Neural cell (in vitro differentiated cells): Measurements from ENCODE around the gene KLHL34. TPM values are rescaled to one million over a fixed set of nuclear protein-coding genes. Genes with fewer than 3 reads are reported as not detected.

Source experiments
- H2AFZ ChIP-seq: fragments of 200-600, 300-800 bp; sonication (generic), shearing (Covaris generic); 2 replicates; pipeline ENCODE4 v1.6.0; 2014; ENCODE audit warnings: low read depth, mild to moderate bottlenecking, antibody characterized with exemption, low read length, moderate library complexity
- H3F3A ChIP-seq: fragments of 200-600 bp; shearing (Covaris generic); 2 replicates; pipeline ENCODE4 v1.6.1; 2016; ENCODE audit warnings: mild to moderate bottlenecking, moderate library complexity, mixed read lengths, antibody characterized with exemption, low read length; ENCODE audit not compliant: insufficient read depth, poor library complexity, severe bottlenecking
- H3K27ac ChIP-seq: fragments of 200-600, 300-800 bp; sonication (generic), shearing (Covaris generic); 2 replicates; pipeline ENCODE4 v1.5.1; 2014; ENCODE audit warnings: mild to moderate bottlenecking, low read length, moderate library complexity
- H3K27me3 ChIP-seq: fragments of 300-800, 200-600 bp; sonication (generic), shearing (Covaris generic); 2 replicates; pipeline ENCODE4 v1.6.0; 2014; ENCODE audit warnings: mild to moderate bottlenecking, low read depth, low read length, moderate library complexity; ENCODE audit not compliant: insufficient read depth
- H3K36me3 ChIP-seq: fragments of 300-800, 200-600 bp; sonication (generic), shearing (Covaris generic); 2 replicates; pipeline ENCODE4 v1.5.1; 2014; ENCODE audit warnings: mild to moderate bottlenecking, antibody characterized with exemption, low read length, moderate library complexity; ENCODE audit not compliant: insufficient read depth
- H3K4me2 ChIP-seq: fragments of 300-800, 200-600 bp; sonication (generic), shearing (Covaris generic); 2 replicates; pipeline ENCODE4 v1.6.0; 2014; ENCODE audit warnings: mild to moderate bottlenecking, low read length
- H3K4me3 ChIP-seq: fragments of 300-800, 200-600 bp; sonication (generic), shearing (Covaris generic); 2 replicates; pipeline ENCODE4 v1.5.1; 2014; ENCODE audit warnings: mild to moderate bottlenecking, low read length, moderate library complexity
- H3K79me2 ChIP-seq: fragments of 200-600 bp; shearing (Covaris generic); replicated peaks from 2 replicates; pipeline ENCODE4 v1.6.0; 2014; ENCODE audit warnings: mild to moderate bottlenecking, low read length, moderate library complexity; ENCODE audit not compliant: insufficient read depth
- H3K9ac ChIP-seq: fragments of 300-800, 200-600 bp; sonication (generic), shearing (Covaris generic); 2 replicates; pipeline ENCODE4 v1.6.1; 2016; ENCODE audit warnings: mild to moderate bottlenecking, low read length, mixed read lengths
- H3K9me2 ChIP-seq: fragments of 200-600 bp; shearing (Covaris generic); 2 replicates; pipeline ENCODE4 v1.6.1; 2016; ENCODE audit warnings: mild to moderate bottlenecking, low read length, mixed read lengths; ENCODE audit not compliant: insufficient read depth
- H3K9me3 ChIP-seq: fragments of 200-600, 300-800 bp; sonication (generic), shearing (Covaris generic); 2 replicates; pipeline ENCODE4 v1.6.1; 2016; ENCODE audit warnings: mild to moderate bottlenecking, mixed run types, low read length, moderate library complexity, mixed read lengths
- H4K20me1 ChIP-seq: fragments of 200-600 bp; shearing (Covaris generic); 2 replicates; pipeline ENCODE4 v1.6.1; 2016; ENCODE audit warnings: mild to moderate bottlenecking, mixed run types; ENCODE audit not compliant: insufficient read depth
- EP300 ChIP-seq: fragments of 450-650 bp; conservative IDR thresholded peaks from 2 replicates; pipeline ENCODE4 v1.6.1; 2014; ENCODE audit warnings: antibody characterized with exemption, mild to moderate bottlenecking, moderate library complexity; ENCODE audit not compliant: poor library complexity, severe bottlenecking
- EZH2 ChIP-seq: fragments of 200-600, 300-800 bp; shearing (Covaris generic), sonication (generic); IDR thresholded peaks from 2 replicates; pipeline ENCODE4 v1.6.1; 2014; ENCODE audit warnings: antibody characterized with exemption, low read length, borderline replicate concordance, mild to moderate bottlenecking; ENCODE audit not compliant: insufficient read depth, poor library complexity, severe bottlenecking
- MXI1 ChIP-seq: fragments of 450-650 bp; conservative IDR thresholded peaks from 2 replicates; pipeline ENCODE4 v1.6.1; 2014; ENCODE audit warnings: antibody characterized with exemption, mild to moderate bottlenecking; ENCODE audit not compliant: poor library complexity, severe bottlenecking
- POLR2AphosphoS5 ChIP-seq: IDR thresholded peaks from 2 replicates; pipeline ENCODE4 v1.6.1; 2012
- RAD21 ChIP-seq: fragments of 450-650 bp; conservative IDR thresholded peaks from 2 replicates; pipeline ENCODE4 v1.6.1; 2014; ENCODE audit warnings: antibody characterized with exemption, mild to moderate bottlenecking, moderate library complexity
- REST ChIP-seq: IDR thresholded peaks from 2 replicates; pipeline ENCODE4 v1.6.1; 2012; ENCODE audit warnings: borderline replicate concordance
- SMC3 ChIP-seq: fragments of 450-650 bp; conservative IDR thresholded peaks from 2 replicates; pipeline ENCODE4 v1.6.1; 2014; ENCODE audit warnings: antibody characterized with exemption, mild to moderate bottlenecking, moderate library complexity; ENCODE audit not compliant: poor library complexity
- TAF1 ChIP-seq: IDR thresholded peaks from 2 replicates; pipeline ENCODE4 v1.6.1; 2012; ENCODE audit warnings: low read depth
- polyA plus RNA-seq: library from polyadenylated mRNA; depleted of rRNA; stranded (reverse); fragments of >200 nt; gene quantifications from 2 replicates; pipeline ENCODE4 v1.2.3, GENCODE V29; 2014
- TF ChIP-seq, protein P1 (sequence below): fragments of 450-650 bp; IDR thresholded peaks from 2 replicates; pipeline ENCODE4 v1.5.1; 2014; ENCODE audit warnings: antibody characterized with exemption, mild to moderate bottlenecking, moderate library complexity; ENCODE audit not compliant: poor library complexity, severe bottlenecking

Gene KLHL34
- polyA plus RNA-seq, 1 donor from 2014 or later, result not detected

DNA sequence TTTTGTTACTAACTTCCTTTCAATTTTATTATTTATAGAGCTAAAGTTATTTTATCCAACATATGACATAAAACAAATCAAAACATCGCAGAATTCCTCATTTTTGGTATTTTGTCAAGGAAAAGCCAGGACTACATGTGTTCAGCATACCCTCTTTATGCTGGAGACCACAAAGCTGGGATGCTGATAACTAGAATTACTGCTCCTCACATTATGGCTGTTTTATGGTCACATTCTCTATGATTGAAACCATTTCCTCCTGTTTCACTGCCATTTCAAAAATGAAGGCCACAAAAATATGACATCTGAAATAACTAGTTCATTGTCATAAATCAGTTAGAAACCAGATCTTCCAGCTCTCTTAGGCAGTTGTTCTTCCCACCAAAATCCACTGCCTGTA is 41.7 kb downstream of the KLHL34 start:
- Histone ChIP-seq H3K27me3 (no peaks in the 10 kb centered on the region), H3K9me2 (no peaks in the 10 kb centered on the region), H4K20me1 (no peaks in the 10 kb centered on the region), H3K4me3 (no peak overlapping the region), H3K9ac (no peak overlapping the region), H3K4me2 (no peak overlapping the region), H3K36me3 (no peaks in the 10 kb centered on the region), H3K9me3 (no peaks in the 10 kb centered on the region), H3K79me2 (no peaks in the 10 kb centered on the region), H2AFZ (no peak overlapping the region), H3F3A (no peaks in the 10 kb centered on the region), H3K27ac (no peak overlapping the region)
- TF ChIP-seq REST, result no peak
- TF ChIP-seq TAF1, result no peak
- TF ChIP-seq RAD21, result no peak
- TF ChIP-seq EZH2, result no peak
- TF ChIP-seq MXI1, result no peak
- no peak for TF ChIP-seq EP300
- TF ChIP-seq, protein P1, sequence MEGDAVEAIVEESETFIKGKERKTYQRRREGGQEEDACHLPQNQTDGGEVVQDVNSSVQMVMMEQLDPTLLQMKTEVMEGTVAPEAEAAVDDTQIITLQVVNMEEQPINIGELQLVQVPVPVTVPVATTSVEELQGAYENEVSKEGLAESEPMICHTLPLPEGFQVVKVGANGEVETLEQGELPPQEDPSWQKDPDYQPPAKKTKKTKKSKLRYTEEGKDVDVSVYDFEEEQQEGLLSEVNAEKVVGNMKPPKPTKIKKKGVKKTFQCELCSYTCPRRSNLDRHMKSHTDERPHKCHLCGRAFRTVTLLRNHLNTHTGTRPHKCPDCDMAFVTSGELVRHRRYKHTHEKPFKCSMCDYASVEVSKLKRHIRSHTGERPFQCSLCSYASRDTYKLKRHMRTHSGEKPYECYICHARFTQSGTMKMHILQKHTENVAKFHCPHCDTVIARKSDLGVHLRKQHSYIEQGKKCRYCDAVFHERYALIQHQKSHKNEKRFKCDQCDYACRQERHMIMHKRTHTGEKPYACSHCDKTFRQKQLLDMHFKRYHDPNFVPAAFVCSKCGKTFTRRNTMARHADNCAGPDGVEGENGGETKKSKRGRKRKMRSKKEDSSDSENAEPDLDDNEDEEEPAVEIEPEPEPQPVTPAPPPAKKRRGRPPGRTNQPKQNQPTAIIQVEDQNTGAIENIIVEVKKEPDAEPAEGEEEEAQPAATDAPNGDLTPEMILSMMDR, result no peak
- TF ChIP-seq POLR2AphosphoS5, result no peak

DNA sequence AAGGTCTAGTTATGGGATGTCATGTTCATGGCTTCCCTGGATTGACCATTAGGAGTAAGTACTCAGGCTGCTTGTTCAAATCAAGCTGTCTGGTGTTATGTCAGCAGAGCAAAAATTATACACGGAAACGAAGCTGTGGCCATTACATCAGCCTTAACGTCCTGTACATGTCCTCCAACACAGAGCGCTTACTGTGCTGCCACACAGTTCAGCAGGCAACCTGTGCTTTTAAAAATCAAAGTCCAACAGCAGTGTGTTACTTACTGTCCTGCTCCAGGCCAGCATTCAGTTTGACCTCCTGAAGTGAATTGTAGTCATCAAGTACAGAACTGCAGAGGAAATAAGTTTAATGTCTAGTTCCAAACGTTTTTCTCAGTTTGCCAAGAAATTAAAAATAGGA is 46.0 kb downstream of the KLHL34 start:
- no peak overlapping the region for H3K27ac ChIP-seq

More for the DNA sequence above, 46.0 kb downstream of the KLHL34 start:
- no peaks in the 10 kb centered on the region for H3K36me3 ChIP-seq
- no peaks in the 10 kb centered on the region for H3K27me3 ChIP-seq
- H4K20me1 ChIP-seq, result no peaks in the 10 kb centered on the region
- H3K9me2 ChIP-seq, result no peaks in the 10 kb centered on the region
- H3K9me3 ChIP-seq, result no peaks in the 10 kb centered on the region
- TF ChIP-seq POLR2AphosphoS5 (no peak), SMC3 (no peak), REST (no peak), TAF1 (no peak), EZH2 (no peak), MXI1 (no peak), RAD21 (no peak), EP300 (no peak)
- TF ChIP-seq, protein P1, result no peak
- H3K79me2 ChIP-seq, result no peaks in the 10 kb centered on the region
- H3K4me3 ChIP-seq, result no peak overlapping the region
- H2AFZ ChIP-seq, result no peak overlapping the region
- H3K9ac ChIP-seq, result no peak overlapping the region
- no peak overlapping the region for H3K4me2 ChIP-seq
- no peaks in the 10 kb centered on the region for H3F3A ChIP-seq
